ENCODE data around the gene BSX.

GRCh38 chr11:123030517-123030916 lies 48.9 kb upstream of the BSX start:
- TF ChIP-seq CTCF (conservative IDR thresholded peaks at IDR 0.05; ENCODE audit: low read depth, low read length) (no peak), EZH2 (IDR thresholded peaks at IDR 0.05; ENCODE audit: borderline replicate concordance, low read depth, low read length, poor library complexity, severe bottlenecking) (no peak)
